Ishikawa (cell line): ENCODE results near the gene SOCS3.

Experiments used
- CEBPB ChIP-seq: IDR thresholded peaks from 2 replicates; pipeline ENCODE4 v1.6.1; 2012
- CREB1 ChIP-seq: IDR thresholded peaks from 2 replicates; pipeline ENCODE4 v1.6.1; 2012; ENCODE audit warnings: low read depth
- EGR1 ChIP-seq: IDR thresholded peaks from 2 replicates; pipeline ENCODE4 v1.6.1; 2012
- EP300 ChIP-seq: IDR thresholded peaks from 2 replicates; pipeline ENCODE4 v1.6.1; 2012; ENCODE audit warnings: borderline replicate concordance
- FOXM1 ChIP-seq: IDR thresholded peaks from 2 replicates; pipeline ENCODE4 v1.6.1; 2012; ENCODE audit warnings: low read depth, borderline replicate concordance
- NFIC ChIP-seq: IDR thresholded peaks from 2 replicates; pipeline ENCODE4 v1.6.1; 2012
- RAD21 ChIP-seq: IDR thresholded peaks from 2 replicates; pipeline ENCODE4 v1.6.1; 2012; ENCODE audit warnings: low read depth
- TAF1 ChIP-seq: IDR thresholded peaks from 2 replicates; pipeline ENCODE4 v1.6.1; 2012; ENCODE audit warnings: low read depth, mild to moderate bottlenecking
- TCF12 ChIP-seq: IDR thresholded peaks from 2 replicates; pipeline ENCODE4 v1.6.1; 2012; ENCODE audit warnings: low read depth
- TEAD4 ChIP-seq: IDR thresholded peaks from 2 replicates; pipeline ENCODE4 v1.6.1; 2012
- YY1 ChIP-seq: IDR thresholded peaks from 2 replicates; pipeline ENCODE4 v1.6.1; 2012; ENCODE audit warnings: low read depth
- ZBTB7A ChIP-seq: IDR thresholded peaks from 2 replicates; pipeline ENCODE4 v1.6.1; 2012; ENCODE audit warnings: low read depth
- TF ChIP-seq, protein P1 (sequence below): IDR thresholded peaks from 2 replicates; pipeline ENCODE4 v1.6.1; 2012
- TF ChIP-seq, protein P2 (sequence below): IDR thresholded peaks from 2 replicates; pipeline ENCODE4 v1.6.1; 2012
- TF ChIP-seq, protein P3 (sequence below): IDR thresholded peaks from 2 replicates; pipeline ENCODE4 v1.6.1; 2012; ENCODE audit warnings: low read depth, mild to moderate bottlenecking

The SOCS3 gene

DNA sequence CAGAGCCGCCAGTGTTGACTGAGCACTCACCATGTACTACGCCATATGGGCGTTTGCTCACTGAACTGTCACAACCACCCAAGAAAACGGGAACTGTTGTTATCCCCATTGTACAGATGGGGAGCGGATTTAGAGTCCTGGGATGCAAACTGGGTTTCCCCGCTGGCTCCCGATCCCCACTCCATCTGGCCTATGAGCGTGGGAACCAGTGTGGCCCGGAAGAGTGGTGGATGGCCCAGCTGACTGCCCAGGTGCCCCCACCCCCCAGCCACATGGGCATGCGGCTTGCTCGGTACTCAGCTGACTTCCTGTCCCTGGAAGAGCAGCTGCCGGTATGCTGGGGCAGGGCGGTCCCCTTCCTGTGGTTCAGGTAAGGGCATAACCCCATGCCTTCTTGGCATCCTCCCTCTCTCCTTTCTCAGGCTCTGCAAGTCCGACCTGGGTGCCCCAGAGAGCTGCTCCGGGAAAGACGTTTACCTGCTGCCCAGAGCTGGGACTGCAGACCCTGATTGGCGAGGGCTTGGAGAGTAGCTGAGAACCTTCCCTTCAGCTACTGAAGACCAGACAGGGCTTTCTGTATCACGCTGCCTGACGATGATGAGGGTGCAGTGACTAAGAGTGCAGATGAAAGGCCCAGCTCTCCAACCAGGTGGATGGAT is 16.2 kb downstream of the SOCS3 start:
- TF ChIP-seq EGR1 (no peak), YY1 (no peak), RAD21 (no peak)

- TF ChIP-seq ZBTB7A (no peak), NFIC (peak; percentile 3; the same call in 1 of the 2 replicates)
These were observed 16.7 kb downstream of the SOCS3 start for GRCh38 chr17:78343187-78343542.

- no peak for TF ChIP-seq EGR1
- peak; percentile 41; the same call in 1 of the 2 replicates for TF ChIP-seq TEAD4
- no peak for TF ChIP-seq RAD21
- TF ChIP-seq, protein P1, sequence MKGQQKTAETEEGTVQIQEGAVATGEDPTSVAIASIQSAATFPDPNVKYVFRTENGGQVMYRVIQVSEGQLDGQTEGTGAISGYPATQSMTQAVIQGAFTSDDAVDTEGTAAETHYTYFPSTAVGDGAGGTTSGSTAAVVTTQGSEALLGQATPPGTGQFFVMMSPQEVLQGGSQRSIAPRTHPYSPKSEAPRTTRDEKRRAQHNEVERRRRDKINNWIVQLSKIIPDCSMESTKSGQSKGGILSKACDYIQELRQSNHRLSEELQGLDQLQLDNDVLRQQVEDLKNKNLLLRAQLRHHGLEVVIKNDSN, result no peak
- no peak for TF ChIP-seq CEBPB
- TF ChIP-seq TAF1, result no peak
- peak; percentile 57 for TF ChIP-seq NFIC
- TF ChIP-seq CREB1, result no peak
- TF ChIP-seq ZBTB7A, result no peak
- TF ChIP-seq TCF12, result peak; percentile 53; the same call in 1 of the 2 replicates
These were observed 17.3 kb downstream of the SOCS3 start for GRCh38 chr17:78342449-78343186.

GRCh38 chr17:78341559-78342448 is 18.1 kb downstream of the SOCS3 start:
- TF ChIP-seq, protein P2, sequence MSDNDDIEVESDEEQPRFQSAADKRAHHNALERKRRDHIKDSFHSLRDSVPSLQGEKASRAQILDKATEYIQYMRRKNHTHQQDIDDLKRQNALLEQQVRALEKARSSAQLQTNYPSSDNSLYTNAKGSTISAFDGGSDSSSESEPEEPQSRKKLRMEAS, result peak; percentile 54
- peak; percentile 38; the same call in 1 of the 2 replicates for TF ChIP-seq NFIC
- TF ChIP-seq TCF12, result no peak
- TF ChIP-seq ZBTB7A, result peak; percentile 32; the same call in 1 of the 2 replicates
- TF ChIP-seq TEAD4, result peak; percentile 57; the same call in 1 of the 2 replicates
- no peak for TF ChIP-seq TAF1
- TF ChIP-seq CREB1, result no peak
- TF ChIP-seq CEBPB, result no peak
- no peak for TF ChIP-seq EGR1
- TF ChIP-seq EP300, result peak; percentile 51; the same call in 1 of the 2 replicates

DNA sequence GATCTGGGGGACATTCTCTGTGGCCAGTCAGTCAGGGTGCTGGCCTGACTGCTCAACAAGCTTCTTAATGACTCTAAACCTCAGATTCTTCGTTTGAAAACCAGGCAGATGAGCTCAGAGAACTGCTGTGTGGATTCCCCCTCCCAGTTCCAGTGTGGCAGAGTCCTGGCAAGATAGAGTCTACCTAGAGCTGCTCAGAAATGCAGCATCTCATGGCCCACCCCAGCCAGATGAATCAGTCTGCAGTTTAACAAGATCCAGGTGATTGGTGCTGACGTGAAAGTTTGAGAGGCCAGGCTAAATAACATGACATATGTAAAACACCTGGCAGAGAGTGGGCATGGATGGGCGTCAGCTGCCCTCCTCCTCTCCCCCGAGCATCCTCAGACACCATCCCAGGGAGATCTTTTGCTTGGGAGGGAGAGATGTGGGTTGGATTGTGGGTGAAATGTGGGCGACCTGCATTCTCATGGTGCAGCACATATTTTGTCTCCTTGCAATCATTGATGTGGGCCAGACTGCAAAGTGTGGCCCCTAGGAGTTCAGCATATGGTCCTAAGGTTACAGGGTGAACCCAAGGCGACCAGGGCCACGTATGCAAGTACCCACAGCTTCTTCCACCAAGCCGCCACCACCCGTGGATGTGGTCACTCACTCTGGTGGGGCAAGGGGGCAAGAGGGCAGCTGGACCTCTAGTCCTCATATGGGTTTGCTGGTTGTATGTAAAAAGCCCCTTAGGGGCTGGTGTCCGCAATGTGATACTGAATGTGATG is 19.5 kb downstream of the SOCS3 start:
- no peak for TF ChIP-seq TEAD4
- no peak for TF ChIP-seq ZBTB7A
- TF ChIP-seq TCF12, result no peak
- no peak for TF ChIP-seq CEBPB
- no peak for TF ChIP-seq TAF1
- TF ChIP-seq RAD21, result no peak
- no peak for TF ChIP-seq NFIC
- no peak for TF ChIP-seq FOXM1
- TF ChIP-seq CREB1, result no peak
- TF ChIP-seq EP300, result no peak
- TF ChIP-seq, protein P1, result no peak
- TF ChIP-seq, protein P2, result no peak
- no peak for TF ChIP-seq YY1
- TF ChIP-seq, protein P3, sequence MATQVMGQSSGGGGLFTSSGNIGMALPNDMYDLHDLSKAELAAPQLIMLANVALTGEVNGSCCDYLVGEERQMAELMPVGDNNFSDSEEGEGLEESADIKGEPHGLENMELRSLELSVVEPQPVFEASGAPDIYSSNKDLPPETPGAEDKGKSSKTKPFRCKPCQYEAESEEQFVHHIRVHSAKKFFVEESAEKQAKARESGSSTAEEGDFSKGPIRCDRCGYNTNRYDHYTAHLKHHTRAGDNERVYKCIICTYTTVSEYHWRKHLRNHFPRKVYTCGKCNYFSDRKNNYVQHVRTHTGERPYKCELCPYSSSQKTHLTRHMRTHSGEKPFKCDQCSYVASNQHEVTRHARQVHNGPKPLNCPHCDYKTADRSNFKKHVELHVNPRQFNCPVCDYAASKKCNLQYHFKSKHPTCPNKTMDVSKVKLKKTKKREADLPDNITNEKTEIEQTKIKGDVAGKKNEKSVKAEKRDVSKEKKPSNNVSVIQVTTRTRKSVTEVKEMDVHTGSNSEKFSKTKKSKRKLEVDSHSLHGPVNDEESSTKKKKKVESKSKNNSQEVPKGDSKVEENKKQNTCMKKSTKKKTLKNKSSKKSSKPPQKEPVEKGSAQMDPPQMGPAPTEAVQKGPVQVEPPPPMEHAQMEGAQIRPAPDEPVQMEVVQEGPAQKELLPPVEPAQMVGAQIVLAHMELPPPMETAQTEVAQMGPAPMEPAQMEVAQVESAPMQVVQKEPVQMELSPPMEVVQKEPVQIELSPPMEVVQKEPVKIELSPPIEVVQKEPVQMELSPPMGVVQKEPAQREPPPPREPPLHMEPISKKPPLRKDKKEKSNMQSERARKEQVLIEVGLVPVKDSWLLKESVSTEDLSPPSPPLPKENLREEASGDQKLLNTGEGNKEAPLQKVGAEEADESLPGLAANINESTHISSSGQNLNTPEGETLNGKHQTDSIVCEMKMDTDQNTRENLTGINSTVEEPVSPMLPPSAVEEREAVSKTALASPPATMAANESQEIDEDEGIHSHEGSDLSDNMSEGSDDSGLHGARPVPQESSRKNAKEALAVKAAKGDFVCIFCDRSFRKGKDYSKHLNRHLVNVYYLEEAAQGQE, result no peak
- TF ChIP-seq EGR1, result no peak

GRCh38 chr17:78338486-78339259 is 21.2 kb downstream of the SOCS3 start:
- TF ChIP-seq FOXM1, result no peak
- no peak for TF ChIP-seq EGR1
- TF ChIP-seq, protein P3, result no peak
- no peak for TF ChIP-seq YY1
- TF ChIP-seq TAF1, result no peak
- TF ChIP-seq, protein P2, result no peak
- no peak for TF ChIP-seq TCF12
- TF ChIP-seq, protein P1, result no peak
- no peak for TF ChIP-seq CEBPB
- no peak for TF ChIP-seq ZBTB7A
- TF ChIP-seq NFIC, result no peak
- TF ChIP-seq EP300, result no peak
- no peak for TF ChIP-seq TEAD4
- TF ChIP-seq CREB1, result no peak
- no peak for TF ChIP-seq RAD21
